PC-3 (cell line): ENCODE results near the gene LIPH. TPM values are rescaled to one million over a fixed set of nuclear protein-coding genes. Genes with fewer than 3 reads are reported as not detected.
A peak's percentile ranks its signal among the peaks of the same experiment; 100 is the strongest.

ENCODE experiments used
- ATAC-seq: fragments of 200-7000 bp; cut with Tn5 transposase; 2 replicates; pipeline ENCODE4 v1.9.1; 2020; ENCODE audit warnings: mild to moderate bottlenecking, moderate library complexity
- BruUV-seq: library from RNA; stranded (reverse); fragments of 400-500 nt; replicated peaks from 2 replicates; lab custom pipeline; 2021; lab: Mats Ljungman, UMichigan
- CTCF ChIA-PET: fragments of 300-600 bp; sonication (Branson Sonifier 250); formaldehyde crosslinking; loops from one replicate; lab custom pipeline; 2022; ENCODE audit warnings: antibody characterized with exemption; lab: Charles Lee
- POLR2A ChIA-PET: fragments of 300-600 bp; sonication (Branson Sonifier 250); formaldehyde crosslinking; loops from one replicate; lab custom pipeline; 2022; ENCODE audit warnings: antibody characterized with exemption; ENCODE audit not compliant: unreplicated experiment; lab: Charles Lee
- DNase-seq: peaks from one replicate; pipeline ENCODE4 v3.0.0-alpha.2; 2015
- H2AFZ ChIP-seq: fragments of 300-600 bp; sonication (generic); 2 replicates; pipeline ENCODE4 v1.6.0; 2016; ENCODE audit warnings: antibody characterized with exemption, low read length
- H3F3A ChIP-seq: fragments of 300-600 bp; sonication (generic); one replicate; pipeline ENCODE4 v1.6.0; 2017; ENCODE audit warnings: antibody characterized with exemption, low read length, control low read depth, mild to moderate bottlenecking; ENCODE audit not compliant: unreplicated experiment
- H3K27ac ChIP-seq: fragments of 300-600 bp; sonication (generic); 2 replicates; pipeline ENCODE4 v1.5.1; 2016; ENCODE audit warnings: mild to moderate bottlenecking, low read length
- H3K27me3 ChIP-seq: fragments of 300-600 bp; sonication (generic); 2 replicates; pipeline ENCODE4 v1.6.1; 2016; ENCODE audit warnings: low read length, mixed read lengths
- H3K36me3 ChIP-seq: fragments of 300-600 bp; sonication (generic); 2 replicates; pipeline ENCODE4 v1.6.1; 2016; ENCODE audit warnings: low read depth, mixed run types, low read length, mixed read lengths
- H3K4me1 ChIP-seq: fragments of 300-600 bp; sonication (generic); 2 replicates; pipeline ENCODE4 v1.5.1; 2016; ENCODE audit warnings: low read length; ENCODE audit not compliant: insufficient read depth
- H3K4me2 ChIP-seq: fragments of 300-600 bp; sonication (generic); 2 replicates; pipeline ENCODE4 v1.6.0; 2016; ENCODE audit warnings: low read length
- H3K4me3 ChIP-seq: fragments of 300-600 bp; sonication (generic); 2 replicates; pipeline ENCODE4 v1.5.1; 2016; ENCODE audit warnings: mild to moderate bottlenecking, low read length, mixed read lengths
- H3K79me2 ChIP-seq: fragments of 300-600 bp; sonication (generic); 2 replicates; pipeline ENCODE4 v1.6.1; 2017; ENCODE audit warnings: low read length, mixed read lengths
- H3K9ac ChIP-seq: fragments of 300-600 bp; sonication (generic); 2 replicates; pipeline ENCODE4 v1.6.0; 2016; ENCODE audit warnings: mild to moderate bottlenecking, low read length
- H3K9me2 ChIP-seq: fragments of 300-600 bp; sonication (generic); replicated peaks from 2 replicates; pipeline ENCODE4 v1.6.1; 2016; ENCODE audit warnings: mixed run types, low read length, mixed read lengths
- H3K9me3 ChIP-seq: fragments of 300-600 bp; sonication (generic); 2 replicates; pipeline ENCODE4 v1.6.1; 2016; ENCODE audit warnings: low read length, mixed read lengths
- H4K20me1 ChIP-seq: fragments of 300-600 bp; sonication (generic); 2 replicates; pipeline ENCODE4 v1.6.1; 2016; ENCODE audit warnings: low read length, mixed read lengths
- CTCF ChIP-seq: fragments of 300-600 bp; sonication (generic); conservative IDR thresholded peaks from 2 replicates; pipeline ENCODE4 v1.5.1; 2017; ENCODE audit warnings: antibody characterized with exemption, low read depth, mild to moderate bottlenecking, low read length
- EZH2 ChIP-seq: fragments of 300-600 bp; sonication (generic); IDR thresholded peaks from one replicate; pipeline ENCODE4 v1.6.1; 2017; ENCODE audit warnings: antibody characterized with exemption, mild to moderate bottlenecking, low read length; ENCODE audit not compliant: unreplicated experiment
- EZH2phosphoT487 ChIP-seq: fragments of 300-600 bp; sonication (generic); IDR thresholded peaks from 2 replicates; pipeline ENCODE4 v1.6.1; 2018; ENCODE audit warnings: mild to moderate bottlenecking, antibody characterized with exemption, low read length, borderline replicate concordance
- intact Hi-C: fragments of 100-400 bp; cut with micrococcal nuclease; formaldehyde crosslinking; loops from 2 replicates; pipeline ENCODE4 v1.9.0; 2023
- total RNA-seq: library from RNA; depleted of rRNA; stranded (reverse); fragments of >200 nt; gene quantifications from 2 replicates; pipeline ENCODE4 v1.2.3, GENCODE V29; 2014

LIPH gene
- total RNA-seq, 1 experiment from 2014 or later: 1.0 TPM

GRCh38 chr3:185507883-185508282 lies 44.5 kb downstream of the LIPH start:
- ATAC-seq: no peak
- no peak overlapping the region for H2AFZ ChIP-seq
- TF ChIP-seq EZH2 (no peak), CTCF (no peak), EZH2phosphoT487 (no peak)
- no peaks in the 10 kb centered on the region for H3K27me3 ChIP-seq
- H3K36me3 ChIP-seq: no peaks in the 10 kb centered on the region
- H3F3A ChIP-seq: no peaks in the 10 kb centered on the region
- H3K27ac ChIP-seq: no peak overlapping the region
- H3K9me3 ChIP-seq: no peaks in the 10 kb centered on the region
- no peaks in the 10 kb centered on the region for H3K9me2 ChIP-seq
- no peaks in the 10 kb centered on the region for H4K20me1 ChIP-seq
- CTCF ChIA-PET: no interaction called here
- H3K4me2 ChIP-seq: no peak overlapping the region
- intact Hi-C loops: no loop called here
- no peaks in the 10 kb centered on the region for H3K79me2 ChIP-seq
- no peak for DNase-seq
- no peak overlapping the region for H3K9ac ChIP-seq
- POLR2A ChIA-PET: no interaction called here
- peaks cover 5% of the 10 kb centered on the region for H3K4me1 ChIP-seq
- H3K4me3 ChIP-seq: no peak overlapping the region
- BruUV-seq: no TSS peak

GRCh38 chr3:185504636-185505035 lies 47.8 kb downstream of the LIPH start:
- H3K9me3 ChIP-seq: no peaks in the 10 kb centered on the region
- H3K4me1 ChIP-seq: peaks cover 5% of the 10 kb centered on the region
- ATAC-seq: peak; percentile 97
- H3K9ac ChIP-seq: no peak overlapping the region
- DNase-seq: peak; percentile 76
- ChIA-PET POLR2A (interaction anchor here (0.7 kb wide), 1 partner anchor 154 kb away, joined by 3 read pairs; no protein-coding TSS in a partner anchor), CTCF (no interaction called here)
- no peaks in the 10 kb centered on the region for H3K36me3 ChIP-seq
- no peaks in the 10 kb centered on the region for H4K20me1 ChIP-seq
- TF ChIP-seq EZH2phosphoT487 (no peak), EZH2 (no peak), CTCF (no peak)
- peak overlapping the region; percentile 31; the same call in 1 of the 2 replicates for H2AFZ ChIP-seq
- H3K4me3 ChIP-seq: no peak overlapping the region
- peak overlapping the region; percentile 51 for H3K27ac ChIP-seq
- no peak overlapping the region for H3K4me2 ChIP-seq
- H3K9me2 ChIP-seq: no peaks in the 10 kb centered on the region
- no peaks in the 10 kb centered on the region for H3K27me3 ChIP-seq
- no peaks in the 10 kb centered on the region for H3F3A ChIP-seq
- intact Hi-C loops: no loop called here
- H3K79me2 ChIP-seq: no peaks in the 10 kb centered on the region
- BruUV-seq: no TSS peak

- Histone ChIP-seq H3K4me3 (no peak overlapping the region), H3K27me3 (no peaks in the 10 kb centered on the region), H3F3A (no peaks in the 10 kb centered on the region), H3K9me2 (no peaks in the 10 kb centered on the region), H3K9ac (no peak overlapping the region), H3K27ac (no peak overlapping the region), H3K9me3 (no peaks in the 10 kb centered on the region), H3K36me3 (no peaks in the 10 kb centered on the region), H2AFZ (no peak overlapping the region), H3K4me1 (peaks cover 11% of the 10 kb centered on the region), H3K79me2 (peaks cover 2% of the 10 kb centered on the region), H3K4me2 (no peak overlapping the region), H4K20me1 (no peaks in the 10 kb centered on the region)
- ChIA-PET CTCF (no interaction called here), POLR2A (no interaction called here)
- ATAC-seq (no peak), DNase-seq (no peak)
- TF ChIP-seq EZH2phosphoT487: no peak
- TF ChIP-seq CTCF: no peak
- TF ChIP-seq EZH2: no peak
- intact Hi-C loops: no loop called here
- no TSS peak for BruUV-seq
Observed at GRCh38 chr3:185503521-185503920, 48.9 kb downstream of the LIPH start.
